ENCODE results near the gene FAM50B.

Gene FAM50B

DNA sequence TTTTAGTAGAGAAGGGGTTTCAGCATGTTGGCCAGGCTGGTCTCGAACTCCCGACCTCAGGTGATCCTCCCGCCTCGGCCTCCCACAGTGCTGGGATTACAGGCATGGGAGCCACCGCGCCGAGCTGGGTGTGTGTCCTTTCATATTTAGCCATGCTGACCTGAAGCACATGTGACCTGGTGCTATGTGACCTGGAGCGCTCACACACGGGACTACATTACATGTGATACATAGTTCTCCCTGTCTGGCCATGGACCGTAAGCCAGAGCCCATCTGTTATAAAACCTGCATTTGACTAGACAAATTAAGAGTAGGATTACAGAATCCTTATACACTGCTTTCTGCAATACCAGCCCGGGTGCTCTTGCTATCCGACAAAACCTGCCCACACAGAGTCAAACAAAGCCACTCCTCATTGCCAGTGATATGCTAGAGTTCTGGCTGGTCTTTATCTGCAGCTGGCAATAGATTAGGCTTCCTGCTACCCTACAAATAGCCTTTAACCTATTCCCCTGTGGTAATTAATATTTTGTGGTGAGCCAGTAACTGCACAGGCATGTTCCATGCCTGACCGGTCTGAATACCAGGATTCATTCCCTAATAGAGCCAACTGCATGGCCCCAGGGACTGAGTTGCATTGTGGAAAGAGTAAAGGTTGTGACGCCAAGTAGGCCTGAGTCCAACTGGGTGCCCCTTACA lies 26.3 kb upstream of the FAM50B start:
- no peak for DNase-seq

DNA sequence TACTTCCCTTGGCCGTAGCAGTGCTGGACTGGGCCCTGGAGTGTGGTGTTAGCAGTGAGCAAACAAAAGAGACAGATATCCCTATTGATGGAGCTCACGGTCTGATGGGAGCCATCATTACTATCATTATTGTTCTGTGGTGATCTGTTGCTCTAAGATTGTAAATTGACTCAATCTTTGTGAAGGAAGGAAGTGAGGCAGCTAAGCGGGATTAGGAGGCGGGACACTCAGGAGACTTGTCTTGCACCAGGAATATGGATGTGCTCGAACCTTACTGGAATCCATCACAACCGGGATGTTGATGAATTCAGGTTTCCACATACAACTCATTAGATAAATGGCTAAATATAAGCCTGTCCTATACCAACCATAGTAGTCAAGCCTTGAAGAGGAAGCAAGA lies 25.5 kb upstream of the FAM50B start:
- no peak for DNase-seq

DNA sequence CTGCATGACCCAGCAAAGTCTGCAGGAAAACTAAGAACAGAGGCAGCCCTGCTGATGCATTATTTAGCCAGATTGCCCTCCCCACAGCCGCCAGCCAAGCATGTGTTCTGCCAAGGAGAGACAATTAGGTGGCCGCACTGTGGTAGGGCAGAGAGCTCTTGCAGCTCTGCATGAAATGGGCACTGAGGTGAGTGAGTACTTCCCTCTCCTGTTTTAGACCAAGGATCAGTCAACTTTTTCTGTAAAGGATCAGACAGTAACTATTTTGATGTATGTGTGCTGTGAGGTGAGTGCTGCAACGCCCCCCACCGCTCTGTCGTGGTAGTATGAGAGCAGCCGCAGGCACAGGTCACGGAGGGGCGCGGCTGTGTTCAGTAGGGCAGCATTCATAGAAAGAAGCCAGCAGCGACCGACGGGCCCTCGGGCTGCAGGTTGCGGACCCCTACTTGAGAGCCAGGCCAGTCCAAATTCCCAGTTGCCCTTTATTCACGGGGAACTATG lies 23.8 kb upstream of the FAM50B start:
- DNase-seq: no peak

DNA sequence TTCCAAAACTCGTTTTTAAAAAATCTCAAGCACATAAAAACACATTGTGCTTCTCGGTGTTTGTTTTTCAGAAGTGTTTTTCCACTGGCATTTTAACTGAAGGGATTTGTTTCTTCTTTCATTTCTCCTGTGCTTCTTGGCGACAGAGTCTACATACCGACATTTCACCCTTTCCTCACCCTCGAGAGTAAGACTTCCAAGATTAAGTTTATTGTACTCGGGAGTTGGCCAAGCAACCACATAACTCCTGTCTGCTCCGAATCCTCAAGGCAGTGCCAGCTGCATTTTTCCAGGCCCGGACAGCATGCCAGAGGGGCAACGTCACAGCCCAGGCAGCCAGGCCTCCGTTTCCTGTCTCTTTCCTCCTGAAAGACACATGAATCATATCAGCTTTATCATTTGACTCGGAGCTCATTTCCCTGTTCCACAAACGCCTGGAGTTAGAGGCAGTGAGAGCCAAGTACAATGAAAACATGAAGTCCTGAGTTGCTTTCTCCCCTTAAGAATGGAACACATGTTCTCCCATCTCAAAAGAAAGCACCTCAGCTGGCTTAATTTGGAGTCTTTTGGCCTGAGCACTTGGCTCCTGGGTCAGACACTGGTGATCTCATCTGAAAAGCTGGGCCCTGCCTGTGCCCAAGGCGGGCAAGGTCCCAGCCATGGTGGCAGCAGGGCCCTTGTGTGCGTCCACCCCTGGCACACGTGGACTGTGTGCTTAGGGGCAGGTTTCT lies 23.2 kb upstream of the FAM50B start:
- DNase-seq: no peak

DNA sequence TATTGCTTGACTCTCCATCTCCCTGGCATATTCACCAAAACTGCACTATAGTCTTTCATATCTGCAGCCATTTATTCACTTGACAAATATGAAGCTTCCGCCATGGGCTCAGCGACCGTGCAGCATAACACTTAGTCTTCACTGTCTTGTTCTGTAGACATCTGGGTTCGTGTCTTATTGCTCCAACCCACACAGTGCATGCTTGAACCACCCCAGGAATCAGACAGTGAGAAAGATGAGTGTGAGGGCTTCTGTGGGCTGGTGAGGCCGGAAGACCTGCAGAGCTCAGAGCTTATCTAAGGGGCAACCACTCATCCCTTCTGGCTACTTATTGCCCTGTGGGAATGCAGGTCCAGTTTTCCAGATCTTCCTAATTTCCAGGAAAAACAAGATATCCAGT lies 19.9 kb upstream of the FAM50B start:
- no peak for DNase-seq

DNA sequence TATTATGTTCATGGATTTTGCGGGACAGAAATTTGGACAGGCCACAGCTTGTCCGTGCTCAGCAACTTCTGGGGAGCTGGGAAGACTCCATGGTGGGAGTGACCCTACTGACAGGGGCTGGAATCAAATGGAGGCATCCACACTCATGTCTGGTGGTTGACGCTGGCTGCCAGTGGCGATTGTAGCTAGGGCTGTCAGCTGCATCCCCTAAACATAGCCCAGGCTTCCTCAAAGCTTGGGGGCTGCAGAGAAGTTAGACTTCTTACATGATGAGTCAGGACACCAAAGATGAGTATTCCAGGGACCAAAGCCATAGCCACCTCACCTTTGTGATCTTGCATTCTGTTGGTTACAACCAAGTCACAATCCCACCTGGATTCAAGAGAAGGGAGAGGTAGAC lies 18.4 kb upstream of the FAM50B start:
- no peak for DNase-seq

DNA sequence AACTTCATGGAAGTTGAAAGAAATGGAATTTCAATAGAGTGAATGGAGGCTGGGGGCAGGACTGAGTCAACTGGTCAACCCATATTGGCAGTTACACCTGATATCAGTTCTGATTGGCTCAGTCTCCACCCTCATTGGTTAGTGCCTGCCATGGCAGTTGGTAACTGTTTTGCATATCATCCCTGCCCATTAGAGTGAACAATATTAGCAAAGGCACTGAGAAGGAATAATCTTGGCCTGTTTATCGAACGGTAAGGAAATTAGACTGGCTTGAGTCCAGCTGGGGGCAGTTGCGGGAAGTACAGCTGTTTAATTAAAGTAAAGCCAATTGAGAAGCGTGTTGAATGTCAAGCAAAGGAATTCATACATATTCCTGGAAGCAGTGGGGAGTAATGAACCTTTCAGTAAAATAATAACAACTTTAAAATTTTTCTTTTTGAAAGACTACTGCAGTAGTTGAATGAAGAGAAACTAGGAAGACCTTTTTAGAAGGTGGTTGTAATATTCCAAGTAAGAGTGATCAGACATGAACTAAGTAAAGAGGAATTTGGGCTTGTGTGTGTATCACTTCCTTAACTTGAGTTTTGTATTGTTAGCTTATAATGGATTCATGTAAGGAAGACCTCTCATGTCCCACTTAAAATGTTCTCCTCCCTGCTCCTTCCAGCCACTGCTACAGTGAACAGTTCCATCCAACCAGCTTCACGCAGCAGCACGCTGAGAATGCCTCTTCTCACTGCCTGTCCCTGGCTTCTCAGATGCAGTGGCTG lies 17.2 kb upstream of the FAM50B start:
- DNase-seq: no peak

DNA sequence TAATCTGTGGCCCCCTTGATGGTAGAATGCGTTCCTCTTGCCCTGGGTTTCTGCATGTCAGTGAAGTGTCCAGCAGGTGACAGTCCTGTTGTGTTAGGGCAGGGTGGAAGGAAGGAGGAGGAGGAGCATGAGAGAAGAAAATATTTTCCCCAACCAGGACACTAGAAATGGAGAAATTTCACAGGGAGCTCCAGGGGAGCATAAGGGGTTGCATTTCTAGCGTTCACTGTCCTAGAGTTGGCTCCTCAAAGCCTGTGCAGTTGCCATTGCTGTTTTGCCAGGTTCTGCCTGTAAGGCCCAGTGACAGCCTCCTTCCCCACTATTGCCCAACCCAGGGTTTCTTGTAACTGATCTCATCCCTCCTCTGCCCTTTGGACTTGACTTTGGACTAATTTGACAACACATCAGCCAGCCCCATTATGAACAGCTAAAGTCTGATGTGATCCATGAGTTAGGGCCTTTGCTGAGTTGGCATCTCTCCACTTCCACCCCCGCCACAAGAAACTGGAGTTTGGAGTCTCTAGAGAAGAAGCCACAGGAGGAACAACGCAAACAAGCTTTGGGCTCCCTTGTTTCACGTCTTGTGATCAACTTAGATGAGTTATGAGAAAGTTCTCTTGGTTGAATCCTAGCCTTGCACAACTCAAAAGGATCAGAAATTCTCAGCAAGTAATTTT lies 14.0 kb upstream of the FAM50B start:
- no peak for DNase-seq

DNA sequence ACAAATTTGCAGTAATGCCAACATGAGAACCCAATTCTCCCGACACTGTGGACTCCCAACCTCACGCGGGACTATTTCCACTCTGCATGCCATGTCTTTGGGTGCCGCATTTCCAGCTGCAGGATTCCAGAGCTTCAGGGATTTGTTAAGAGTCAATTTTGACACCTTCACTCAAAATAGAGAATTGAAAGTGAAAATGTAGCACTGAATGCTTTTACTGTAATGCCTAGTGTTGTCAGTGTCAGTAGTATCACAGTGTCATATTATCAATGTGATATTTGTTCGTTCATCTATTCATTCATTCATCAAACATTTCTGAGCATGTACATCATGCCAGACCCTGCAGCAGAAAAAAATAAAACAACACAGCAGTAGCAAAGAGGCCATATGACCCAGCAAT lies 13.4 kb upstream of the FAM50B start:
- DNase-seq: no peak

DNA sequence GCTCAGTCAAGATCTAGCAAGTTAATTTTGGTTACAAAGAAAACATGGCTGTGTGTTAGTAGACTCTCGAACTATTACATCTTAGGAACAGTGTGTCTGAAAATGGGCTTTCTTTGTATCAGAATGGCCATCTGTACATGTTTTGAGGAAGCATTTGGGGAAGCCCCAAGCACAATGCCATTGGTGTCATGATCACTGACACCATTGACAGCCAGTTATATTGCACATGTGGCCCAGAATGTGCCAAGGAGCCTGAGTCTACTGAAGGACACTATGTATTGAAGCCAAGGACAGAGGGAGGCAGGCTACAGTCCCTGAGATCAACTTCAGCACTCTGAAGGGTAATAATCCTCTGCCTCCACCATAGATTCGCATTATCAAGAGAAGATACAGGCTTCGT lies 12.6 kb upstream of the FAM50B start:
- DNase-seq: no peak

DNA sequence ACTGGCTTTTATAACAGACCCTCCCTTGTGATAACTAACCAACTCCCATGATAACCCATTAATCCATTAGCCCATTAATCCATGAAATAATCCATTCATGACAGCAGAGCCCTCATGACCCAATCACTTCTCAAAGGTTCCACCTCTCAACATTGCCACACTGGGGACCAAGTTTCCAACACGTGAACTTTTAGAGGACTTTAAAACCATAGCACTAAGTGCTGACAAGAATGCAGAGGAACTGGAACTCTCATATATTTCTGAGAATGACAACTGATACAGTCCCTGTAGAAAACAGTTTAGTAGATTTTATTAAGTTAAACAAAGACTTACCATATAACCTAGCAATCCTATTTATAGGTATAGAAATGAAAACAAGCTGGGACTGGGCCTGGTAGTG lies 11.4 kb upstream of the FAM50B start:
- DNase-seq: no peak

DNA sequence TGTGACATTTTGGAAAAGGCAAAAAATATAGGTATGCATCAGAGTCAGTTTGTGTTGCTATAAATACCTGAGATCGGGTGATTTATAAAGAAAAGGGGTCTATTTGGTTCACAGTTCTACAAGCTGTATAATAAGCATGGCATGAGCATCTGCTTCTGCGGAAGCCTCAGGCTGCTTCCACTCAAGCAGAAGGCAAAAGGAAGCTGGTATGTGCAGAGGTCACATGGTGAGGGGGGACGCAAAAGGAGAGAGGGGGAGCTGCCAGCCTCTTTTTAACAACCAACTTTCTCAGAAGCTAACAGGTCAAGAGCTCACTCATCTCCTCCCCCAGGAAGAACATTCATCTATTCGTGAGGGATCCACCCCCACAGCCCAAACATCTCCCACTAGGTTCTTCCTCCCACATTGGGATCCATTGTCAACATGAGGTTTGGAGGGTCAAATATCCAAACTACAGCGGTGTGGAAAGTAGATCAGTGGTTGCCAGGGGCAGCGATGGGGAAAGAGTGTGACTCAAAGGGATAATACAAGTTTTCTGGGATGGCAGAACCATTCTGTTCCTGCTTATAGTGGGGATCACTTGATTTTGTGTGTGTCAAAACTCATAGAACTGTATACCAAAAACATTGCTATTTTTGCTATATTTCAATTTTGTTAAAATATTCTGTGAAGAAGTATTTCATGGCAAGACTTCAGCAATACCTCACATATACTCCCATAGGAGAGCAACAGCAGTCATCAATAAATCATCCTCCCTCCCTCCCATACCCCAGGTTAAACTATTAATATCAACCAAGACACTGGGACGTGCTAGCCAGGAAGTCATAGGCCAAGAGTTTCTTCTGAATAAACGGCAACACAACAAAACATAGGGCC lies 9.9 kb upstream of the FAM50B start:
- no peak for DNase-seq

DNA sequence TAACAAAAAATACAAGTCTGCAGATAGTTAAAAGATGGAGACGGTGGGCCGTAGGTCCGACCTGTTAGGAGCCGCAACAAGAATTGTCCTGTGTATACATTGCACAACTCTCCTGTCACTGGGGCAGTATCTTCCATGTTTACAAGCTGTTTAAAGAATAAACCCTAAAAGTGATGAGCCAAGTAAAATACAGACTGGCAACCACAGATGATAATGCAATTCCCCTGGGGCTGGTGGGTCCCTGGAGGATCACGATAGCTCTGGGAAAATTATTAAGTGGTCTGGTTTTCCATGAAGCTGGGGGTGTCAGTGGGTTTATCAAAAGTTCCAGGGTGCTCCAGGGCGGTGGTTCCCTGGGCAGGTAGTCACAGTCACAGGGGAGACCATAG lies 8.1 kb upstream of the FAM50B start:
- no peak for DNase-seq

DNA sequence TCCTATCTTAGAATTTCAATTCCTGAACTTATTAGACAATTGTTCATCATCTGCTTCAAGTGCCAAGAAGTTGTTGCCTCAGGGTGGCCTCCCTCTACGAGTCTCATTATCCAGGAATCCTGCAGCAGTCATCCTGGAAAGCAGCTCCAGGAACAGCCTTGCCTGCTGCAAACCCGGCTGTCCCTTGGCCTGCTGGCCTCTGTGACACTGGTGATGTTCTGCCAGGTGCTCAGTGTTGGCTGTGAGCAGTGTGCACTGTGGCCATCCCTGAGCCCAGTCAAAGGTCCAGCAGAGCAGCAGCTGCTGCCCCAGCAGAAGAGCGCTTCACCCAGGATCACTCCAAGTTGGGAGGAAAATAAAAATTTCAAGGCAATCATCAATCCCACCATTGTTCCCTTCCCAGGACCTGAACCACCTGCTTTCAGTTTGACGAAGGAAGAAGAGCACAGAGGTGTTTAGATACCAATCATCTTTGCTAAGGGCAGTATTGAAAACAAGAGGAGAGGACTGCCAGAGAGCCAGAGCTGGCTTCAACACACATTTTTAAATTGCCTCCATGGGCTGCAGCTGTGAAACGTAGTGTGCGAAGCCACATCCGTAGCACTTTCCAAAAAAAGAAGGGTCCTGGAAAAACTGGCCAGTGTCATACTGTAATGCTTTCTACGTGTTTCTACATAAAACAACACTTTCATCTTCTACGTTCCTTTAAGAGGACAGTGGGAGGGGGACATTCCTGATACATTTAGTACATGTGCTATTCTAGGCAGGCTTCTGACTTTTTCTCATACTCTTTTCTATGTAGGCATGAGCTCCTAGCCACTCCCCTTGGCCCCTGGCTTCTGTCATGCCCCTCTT lies 7.2 kb upstream of the FAM50B start:
- DNase-seq: no peak

DNA sequence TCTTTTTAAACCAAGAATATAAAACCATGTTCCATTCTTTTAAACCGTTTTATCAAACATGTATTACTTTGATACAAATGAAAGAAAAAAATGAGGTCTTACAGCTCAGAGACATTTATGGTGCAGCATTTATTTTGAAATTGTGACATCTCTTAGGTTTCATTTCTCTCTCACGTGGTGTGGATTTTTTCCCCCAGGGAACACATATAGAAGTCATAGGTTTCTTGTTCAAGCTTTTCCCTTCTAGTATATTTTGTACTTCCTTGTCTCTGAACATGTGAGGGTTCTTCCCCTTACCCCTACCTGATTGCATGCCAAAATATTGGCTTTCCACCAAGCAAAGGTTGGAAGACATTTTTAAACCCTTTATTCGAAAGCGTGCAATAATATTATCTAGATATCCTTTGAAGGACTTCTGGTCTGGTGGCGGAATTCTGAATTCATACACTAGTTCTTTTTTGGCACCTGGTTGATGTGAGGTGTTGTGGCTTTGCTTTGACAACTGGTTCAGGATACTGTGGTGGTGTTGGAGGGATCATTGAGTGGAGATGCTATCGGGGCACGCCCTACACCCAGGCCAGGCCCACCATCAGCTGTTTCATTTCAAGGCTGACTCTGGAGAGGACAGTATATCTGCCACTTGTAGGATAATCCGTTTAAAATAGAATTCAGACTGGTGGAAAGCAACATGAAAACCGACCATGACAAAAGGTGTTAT lies 5.6 kb upstream of the FAM50B start:
- no peak for DNase-seq

DNA sequence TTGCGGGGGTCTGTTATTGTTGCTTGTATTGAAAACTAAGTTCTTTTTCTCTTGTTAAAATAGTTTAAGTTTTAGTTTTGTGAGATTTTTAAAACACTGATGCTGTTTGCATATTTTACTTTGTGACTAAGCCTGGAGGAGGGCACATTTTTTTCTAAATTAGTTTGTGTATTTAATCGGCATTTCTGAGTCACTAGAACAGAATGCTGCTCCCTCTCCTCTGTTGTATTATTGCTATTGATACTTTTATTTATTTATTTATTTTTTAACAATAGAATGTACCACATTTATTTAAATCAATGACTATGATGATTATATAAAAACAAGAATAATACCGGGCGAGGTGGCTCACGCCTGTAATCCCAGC lies 5.1 kb upstream of the FAM50B start:
- DNase-seq: no peak

DNA sequence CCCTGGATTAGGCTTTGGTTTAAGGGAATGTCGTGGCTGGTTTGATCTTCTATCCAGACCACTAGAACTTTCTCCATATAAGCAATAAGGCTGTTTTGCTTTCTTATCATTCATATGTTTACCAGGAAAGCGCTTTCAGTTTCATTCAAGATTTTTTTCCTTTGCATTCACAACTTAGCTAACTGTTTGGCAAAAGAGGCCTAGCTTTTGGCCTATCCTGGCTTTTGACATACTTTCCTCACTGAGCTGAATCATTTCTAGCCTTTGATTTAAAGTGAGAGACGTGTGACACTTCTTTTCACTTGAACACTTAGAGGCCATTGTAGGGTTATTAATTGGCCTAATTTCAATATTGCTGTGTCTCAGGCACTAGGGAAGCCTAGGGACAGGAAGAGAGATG lies 1.7 kb upstream of the FAM50B start:
- no peak for DNase-seq

DNA sequence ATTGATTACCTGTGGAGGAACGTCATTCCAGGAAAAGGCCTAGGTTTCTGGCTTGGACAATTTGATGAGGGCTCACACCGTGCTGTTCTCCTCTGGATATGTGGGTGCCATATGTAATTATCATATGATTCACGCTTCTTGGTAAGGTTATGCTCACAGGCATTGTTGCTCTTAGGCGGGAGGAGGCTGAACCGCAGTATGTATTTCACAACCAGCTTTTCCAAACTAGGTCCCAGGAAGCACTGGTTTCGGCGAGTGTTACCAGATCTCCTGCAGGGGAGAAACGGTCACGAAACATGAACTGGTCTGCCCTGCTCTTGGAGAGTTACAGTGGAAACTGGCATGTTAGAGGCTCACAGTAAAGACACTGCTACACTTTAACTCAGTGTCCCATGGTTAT lies 793 bp upstream of the FAM50B start:
- DNase-seq: no peak

DNA sequence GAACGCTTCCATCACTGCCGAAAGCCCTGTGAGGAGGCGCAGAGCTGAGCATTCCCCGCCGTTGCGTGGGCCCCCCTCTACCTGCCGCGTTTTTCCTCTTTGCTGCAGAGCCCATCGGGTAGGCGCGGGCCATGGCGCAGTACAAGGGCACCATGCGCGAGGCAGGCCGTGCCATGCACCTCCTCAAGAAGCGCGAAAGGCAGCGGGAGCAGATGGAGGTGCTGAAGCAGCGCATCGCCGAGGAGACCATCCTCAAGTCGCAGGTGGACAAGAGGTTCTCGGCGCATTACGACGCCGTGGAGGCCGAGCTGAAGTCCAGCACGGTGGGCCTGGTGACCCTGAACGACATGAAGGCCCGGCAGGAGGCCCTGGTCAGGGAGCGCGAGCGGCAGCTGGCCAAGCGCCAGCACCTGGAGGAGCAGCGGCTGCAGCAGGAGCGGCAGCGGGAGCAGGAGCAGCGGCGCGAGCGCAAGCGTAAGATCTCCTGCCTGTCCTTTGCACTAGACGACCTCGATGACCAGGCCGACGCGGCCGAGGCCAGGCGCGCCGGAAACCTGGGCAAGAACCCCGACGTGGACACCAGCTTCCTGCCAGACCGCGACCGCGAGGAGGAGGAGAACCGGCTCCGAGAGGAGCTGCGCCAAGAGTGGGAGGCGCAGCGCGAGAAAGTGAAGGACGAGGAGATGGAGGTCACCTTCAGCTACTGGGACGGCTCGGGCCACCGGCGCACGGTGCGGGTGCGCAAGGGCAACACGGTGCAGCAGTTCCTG lies 693 bp downstream of the FAM50B start:
- DNase-seq: peak; percentile 68
